KMS-11 (cell line): ENCODE results near the gene DIP2C.

ENCODE experiments used
- H2AFZ ChIP-seq: fragments of 200-600 bp; sonication (generic); 2 replicates; pipeline ENCODE4 v1.6.1; 2016; ENCODE audit warnings: antibody characterized with exemption, mixed run types, low read depth
- H3K27ac ChIP-seq: fragments of 200-600 bp; sonication (generic); 2 replicates; pipeline ENCODE4 v1.6.1; 2016; ENCODE audit warnings: mild to moderate bottlenecking, mixed run types
- H3K27me3 ChIP-seq: fragments of 200-600 bp; sonication (generic); 2 replicates; pipeline ENCODE4 v1.6.1; 2017; ENCODE audit warnings: mild to moderate bottlenecking, low read depth, mixed run types, moderate library complexity; ENCODE audit not compliant: insufficient read depth
- H3K36me3 ChIP-seq: fragments of 200-600 bp; sonication (generic); 2 replicates; pipeline ENCODE4 v1.6.1; 2017; ENCODE audit warnings: mild to moderate bottlenecking, mixed run types; ENCODE audit not compliant: insufficient read depth
- H3K4me1 ChIP-seq: fragments of 200-600 bp; sonication (generic); 2 replicates; pipeline ENCODE4 v1.6.1; 2016; ENCODE audit warnings: mild to moderate bottlenecking, low read depth, mixed run types; ENCODE audit not compliant: poor library complexity, severe bottlenecking
- H3K4me2 ChIP-seq: fragments of 200-600 bp; sonication (generic); 2 replicates; pipeline ENCODE4 v1.7.0; 2016; ENCODE audit warnings: mild to moderate bottlenecking, mixed run types
- H3K4me3 ChIP-seq: fragments of 200-600 bp; sonication (generic); IDR thresholded peaks from 2 replicates; pipeline ENCODE4 v1.6.1; 2017; ENCODE audit warnings: low read depth, low read length, mixed read lengths; ENCODE audit not compliant: insufficient read depth
- H3K79me2 ChIP-seq: fragments of 200-600 bp; sonication (generic); 2 replicates; pipeline ENCODE4 v1.6.1; 2016; ENCODE audit warnings: low read depth, mixed run types; ENCODE audit not compliant: insufficient read depth
- H3K9ac ChIP-seq: fragments of 200-600 bp; sonication (generic); 2 replicates; pipeline ENCODE4 v1.6.1; 2016; ENCODE audit warnings: mild to moderate bottlenecking, mixed run types
- H4K20me1 ChIP-seq: fragments of 200-600 bp; sonication (generic); 2 replicates; pipeline ENCODE4 v1.6.1; 2016; ENCODE audit warnings: mild to moderate bottlenecking, mixed run types; ENCODE audit not compliant: insufficient read depth
- CTCF ChIP-seq: fragments of 200-600 bp; sonication (generic); conservative IDR thresholded peaks from 2 replicates; pipeline ENCODE4 v1.6.1; 2017; ENCODE audit warnings: low read depth, mild to moderate bottlenecking, antibody characterized with exemption, low read length, moderate library complexity, mixed read lengths

Gene DIP2C

GRCh38 chr10:552679-553078 is 136.8 kb downstream of the DIP2C start:
- H4K20me1 ChIP-seq = peaks cover 4% of the 10 kb centered on the region
- no peak overlapping the region for H3K4me3 ChIP-seq
- H2AFZ ChIP-seq = no peak overlapping the region
- no peak for TF ChIP-seq CTCF
- no peak overlapping the region for H3K27ac ChIP-seq
- H3K79me2 ChIP-seq = peaks cover 15% of the 10 kb centered on the region; the same call in 1 of the 2 replicates
- H3K36me3 ChIP-seq = no peaks in the 10 kb centered on the region
- no peak overlapping the region for H3K4me2 ChIP-seq
- no peaks in the 10 kb centered on the region for H3K4me1 ChIP-seq
- H3K27me3 ChIP-seq = no peaks in the 10 kb centered on the region
- no peak overlapping the region for H3K9ac ChIP-seq

DNA sequence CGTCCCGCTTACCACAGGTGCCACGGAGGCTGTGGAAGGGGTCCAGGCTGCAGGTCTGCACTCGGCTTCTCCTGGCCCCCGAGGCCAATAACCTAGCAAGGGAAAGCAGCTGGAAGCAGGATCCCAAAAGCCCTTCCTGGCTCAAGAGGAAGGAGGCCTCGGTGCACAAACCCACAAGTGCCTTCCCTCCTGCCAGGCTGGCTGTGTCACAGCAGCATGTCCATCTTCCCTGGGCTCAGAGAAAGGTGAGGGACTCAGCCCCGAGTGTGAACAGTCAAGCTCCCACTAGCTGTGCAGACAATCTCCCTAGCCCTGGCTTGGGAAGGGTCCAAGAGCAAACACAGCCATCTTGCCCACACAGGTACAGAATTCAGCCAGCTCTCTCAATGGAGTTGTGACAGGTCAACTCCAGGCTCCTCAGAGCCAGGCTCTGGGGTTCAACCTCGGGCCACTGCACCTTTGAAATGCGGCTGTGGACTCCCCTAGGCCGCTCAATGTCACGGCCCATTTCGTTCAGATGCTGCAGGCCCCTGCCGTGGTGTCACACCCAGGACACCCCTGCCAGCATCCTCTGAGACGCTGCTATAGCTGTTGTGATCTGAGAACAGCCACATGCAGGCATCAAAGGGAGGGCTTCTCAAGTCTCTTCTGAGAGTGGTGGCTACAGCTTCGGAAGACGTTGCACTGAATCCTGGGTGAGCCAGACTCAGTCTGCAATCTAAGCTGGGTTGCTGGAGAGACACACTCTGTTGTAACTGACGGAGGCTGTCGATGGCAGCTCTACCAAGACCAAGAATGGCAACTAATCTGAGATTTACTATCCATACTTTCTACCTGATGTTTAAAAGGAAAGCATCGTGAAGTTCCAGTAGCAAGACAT is 137.9 kb downstream of the DIP2C start:
- peaks cover 3% of the 10 kb centered on the region for H4K20me1 ChIP-seq
- no peak overlapping the region for H3K9ac ChIP-seq
- no peaks in the 10 kb centered on the region for H3K36me3 ChIP-seq
- no peak overlapping the region for H3K27ac ChIP-seq
- H3K4me3 ChIP-seq = no peak overlapping the region
- H3K4me1 ChIP-seq = no peaks in the 10 kb centered on the region
- TF ChIP-seq CTCF = no peak
- H2AFZ ChIP-seq = no peak overlapping the region
- H3K79me2 ChIP-seq = peaks cover 9% of the 10 kb centered on the region; the same call in 1 of the 2 replicates
- no peaks in the 10 kb centered on the region for H3K27me3 ChIP-seq
- no peak overlapping the region for H3K4me2 ChIP-seq

DNA sequence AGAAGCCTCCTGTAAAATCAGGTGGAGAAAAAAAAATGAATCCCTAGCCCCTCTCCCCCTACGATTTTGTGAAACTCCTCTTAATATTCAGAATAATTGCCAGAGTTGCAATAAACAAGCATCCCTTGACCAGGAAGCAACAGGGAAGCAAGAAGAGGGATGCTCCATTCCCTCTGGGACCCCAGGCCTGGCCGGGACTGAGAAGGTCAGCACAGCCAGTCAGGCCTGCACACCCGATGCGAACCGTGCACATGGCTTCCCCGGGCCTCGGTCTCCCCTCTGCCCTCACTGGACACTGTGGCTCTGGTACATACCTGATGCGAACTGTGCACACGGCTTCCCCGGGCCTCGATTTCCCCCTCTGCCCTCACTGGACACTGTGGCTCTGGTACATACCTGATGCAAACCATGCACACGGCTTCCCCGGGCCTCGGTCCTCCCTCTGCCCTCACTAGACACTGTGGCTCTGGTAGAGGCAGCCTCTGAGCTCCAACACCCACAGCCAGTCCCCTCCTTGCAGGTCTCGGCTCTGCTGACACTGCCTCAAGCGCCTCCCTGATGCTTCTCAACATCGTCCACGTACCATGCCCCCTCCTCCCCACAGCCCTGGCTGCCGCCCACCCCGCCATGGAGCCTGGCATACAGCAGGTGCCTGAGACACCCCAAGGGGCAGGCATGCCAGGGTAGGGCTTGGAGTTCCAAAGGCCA is 138.6 kb downstream of the DIP2C start:
- no peak for TF ChIP-seq CTCF
- H3K79me2 ChIP-seq = peaks cover 10% of the 10 kb centered on the region; the same call in 1 of the 2 replicates
- no peaks in the 10 kb centered on the region for H3K4me1 ChIP-seq
- H3K36me3 ChIP-seq = no peaks in the 10 kb centered on the region
- no peak overlapping the region for H2AFZ ChIP-seq
- no peak overlapping the region for H3K4me2 ChIP-seq
- no peak overlapping the region for H3K4me3 ChIP-seq
- H3K27me3 ChIP-seq = no peaks in the 10 kb centered on the region
- no peak overlapping the region for H3K9ac ChIP-seq
- H3K27ac ChIP-seq = no peak overlapping the region
- H4K20me1 ChIP-seq = no peaks in the 10 kb centered on the region; the same call in none of the 2 replicates

- Histone ChIP-seq H4K20me1 (no peaks in the 10 kb centered on the region; the same call in none of the 2 replicates), H3K4me2 (no peak overlapping the region), H3K79me2 (peaks cover 10% of the 10 kb centered on the region; the same call in 1 of the 2 replicates), H2AFZ (no peak overlapping the region), H3K4me3 (no peak overlapping the region), H3K27me3 (no peaks in the 10 kb centered on the region), H3K9ac (no peak overlapping the region), H3K36me3 (no peaks in the 10 kb centered on the region), H3K27ac (no peak overlapping the region), H3K4me1 (peaks cover 6% of the 10 kb centered on the region)
- TF ChIP-seq CTCF = no peak
Observed at GRCh38 chr10:549391-549790, 140.1 kb downstream of the DIP2C start.
